ENCODE data around the gene CC2D1A.

The CC2D1A gene

DNA sequence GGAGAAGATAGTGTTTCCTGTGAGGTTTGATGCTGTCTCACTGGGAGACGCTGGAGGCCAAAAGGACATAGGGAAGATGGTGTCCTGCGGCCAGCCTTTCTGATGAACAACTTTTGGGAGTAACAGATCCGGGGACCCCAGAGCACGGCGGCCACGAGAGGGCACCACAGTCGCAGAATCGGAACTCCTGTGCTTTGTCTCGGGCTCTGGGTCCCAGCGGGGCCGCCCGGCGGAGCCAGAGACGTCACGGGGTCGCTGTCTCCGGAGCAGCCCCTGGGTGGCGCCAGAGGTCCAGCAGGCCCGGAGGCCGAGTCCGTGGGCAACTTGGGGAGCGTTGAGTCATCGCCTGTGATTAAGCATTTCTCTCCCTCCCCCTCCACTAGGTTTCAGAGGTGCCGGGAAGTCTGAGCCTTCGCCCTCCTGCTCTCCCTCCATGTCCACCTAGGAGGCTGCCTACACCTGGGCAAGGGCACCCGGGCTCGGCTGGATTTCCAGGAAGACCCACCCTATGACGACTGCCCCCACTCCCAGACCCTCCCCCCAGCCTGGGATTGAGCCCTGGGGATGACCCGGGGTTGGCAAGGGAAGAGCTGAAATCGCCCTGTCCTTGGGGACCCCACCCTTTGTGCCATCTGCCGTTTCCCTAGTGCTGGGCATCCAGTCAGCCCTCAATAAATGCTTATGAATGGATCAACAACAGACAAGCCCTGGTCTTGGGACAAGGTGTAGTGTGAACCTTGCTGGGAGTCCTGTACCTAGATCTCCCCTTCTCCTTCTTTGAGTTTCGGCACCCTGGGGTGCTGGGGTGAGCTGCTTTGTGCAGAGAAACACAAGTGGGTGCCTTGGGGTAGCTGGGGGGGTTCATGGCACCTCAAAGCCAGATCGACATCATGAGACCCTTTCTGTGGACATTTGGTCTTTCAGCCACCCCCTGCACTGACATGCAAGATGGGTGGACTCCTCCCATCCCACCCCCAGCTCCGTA lies 25.6 kb upstream of the CC2D1A start:
- peak; percentile 76 for DNase-seq

DNA sequence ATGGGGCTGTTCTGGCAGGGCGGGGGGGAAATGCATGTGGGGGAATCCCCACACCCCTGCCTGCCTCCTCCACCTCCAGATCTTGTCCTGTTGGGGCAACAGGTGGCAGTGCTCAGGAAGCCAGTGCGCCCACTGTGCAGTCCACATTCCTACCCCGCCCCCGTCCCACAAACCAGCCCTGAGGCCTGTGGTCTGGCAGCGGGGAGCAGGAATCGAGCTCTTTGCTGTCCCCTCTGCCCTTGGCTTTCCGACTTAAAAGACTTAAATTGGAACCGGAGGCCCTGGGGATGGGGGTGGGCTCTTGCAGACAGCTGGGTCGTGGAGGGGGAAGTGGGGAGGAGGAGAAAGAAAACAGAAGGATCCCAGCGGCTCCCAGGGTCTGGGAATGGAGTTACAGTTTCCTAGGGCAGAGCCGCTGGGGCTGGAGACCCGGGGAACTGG lies 24.7 kb upstream of the CC2D1A start:
- DNase-seq: no peak

DNA sequence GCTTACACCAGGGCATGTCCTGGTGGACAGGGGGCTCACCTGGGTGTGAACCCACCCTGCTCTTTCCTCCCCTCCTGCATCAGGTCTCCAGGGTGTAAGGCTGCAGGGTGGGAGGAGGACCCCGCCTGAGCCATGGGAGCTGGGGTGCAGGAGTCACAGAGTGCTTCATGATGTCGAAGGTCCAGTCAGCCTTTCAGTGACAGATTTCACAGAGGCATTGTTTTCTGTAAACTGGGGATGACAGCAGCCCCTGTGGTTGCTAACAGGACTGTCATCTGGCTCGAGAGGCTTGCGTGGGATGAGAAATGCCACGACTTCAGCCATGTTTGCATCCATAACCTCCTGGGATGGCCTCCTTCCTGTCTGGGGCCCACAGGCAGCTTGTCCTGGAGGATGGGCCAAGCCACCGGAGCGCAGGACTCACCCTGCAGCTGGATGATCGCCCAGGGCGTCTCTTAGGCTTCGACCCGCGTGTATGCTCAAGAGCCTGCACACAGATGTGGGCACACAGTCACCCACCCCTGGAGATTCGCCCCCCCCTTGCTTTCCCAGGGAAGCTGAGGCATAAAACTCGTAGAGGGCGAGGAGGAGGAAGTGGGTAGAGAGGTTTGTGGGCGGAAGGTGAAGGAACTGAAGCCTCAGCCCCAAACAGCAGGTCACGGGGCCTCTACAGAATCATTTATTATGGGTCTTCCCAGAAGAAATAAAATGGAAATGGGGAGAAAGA lies 24.1 kb upstream of the CC2D1A start:
- DNase-seq: no peak

DNA sequence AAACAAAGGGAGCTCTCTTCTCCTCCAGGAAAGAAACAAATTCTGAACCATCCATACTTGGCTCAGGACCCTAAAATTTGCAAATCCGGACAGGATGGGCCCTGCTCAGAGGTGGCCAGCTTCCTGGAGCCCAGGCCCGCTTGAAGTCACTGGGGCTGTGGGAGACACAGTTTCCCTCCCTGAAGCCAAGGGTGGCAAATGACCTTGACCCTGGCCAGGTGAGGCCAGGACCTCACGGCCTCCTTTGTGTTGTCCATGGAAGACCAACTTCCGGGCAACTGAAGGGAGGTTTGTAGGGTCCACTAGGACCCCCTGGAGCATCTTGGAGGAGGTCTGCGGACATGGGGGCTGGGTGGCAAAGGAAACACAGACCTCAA lies 23.6 kb upstream of the CC2D1A start:
- no peak for DNase-seq

DNA sequence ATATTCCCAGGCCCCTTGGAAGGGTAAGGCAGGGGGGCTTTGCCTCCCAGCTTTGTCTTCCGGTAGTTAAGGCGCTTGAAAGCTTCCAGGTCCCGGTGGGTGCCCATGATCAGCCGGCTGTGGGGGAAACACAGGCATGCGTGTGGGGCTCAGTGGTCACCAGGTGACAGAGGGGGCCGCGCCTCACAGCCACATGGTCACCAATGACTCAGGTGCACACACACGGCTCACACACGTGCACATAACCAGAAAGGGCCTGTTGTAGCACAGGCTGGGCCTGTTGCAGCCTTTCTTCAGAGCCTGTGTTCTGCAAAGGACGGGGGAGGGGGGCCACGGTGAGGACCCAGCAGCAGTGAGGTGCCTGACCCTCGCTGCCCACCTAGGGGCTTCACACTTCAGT lies 23.2 kb upstream of the CC2D1A start:
- DNase-seq: no peak

DNA sequence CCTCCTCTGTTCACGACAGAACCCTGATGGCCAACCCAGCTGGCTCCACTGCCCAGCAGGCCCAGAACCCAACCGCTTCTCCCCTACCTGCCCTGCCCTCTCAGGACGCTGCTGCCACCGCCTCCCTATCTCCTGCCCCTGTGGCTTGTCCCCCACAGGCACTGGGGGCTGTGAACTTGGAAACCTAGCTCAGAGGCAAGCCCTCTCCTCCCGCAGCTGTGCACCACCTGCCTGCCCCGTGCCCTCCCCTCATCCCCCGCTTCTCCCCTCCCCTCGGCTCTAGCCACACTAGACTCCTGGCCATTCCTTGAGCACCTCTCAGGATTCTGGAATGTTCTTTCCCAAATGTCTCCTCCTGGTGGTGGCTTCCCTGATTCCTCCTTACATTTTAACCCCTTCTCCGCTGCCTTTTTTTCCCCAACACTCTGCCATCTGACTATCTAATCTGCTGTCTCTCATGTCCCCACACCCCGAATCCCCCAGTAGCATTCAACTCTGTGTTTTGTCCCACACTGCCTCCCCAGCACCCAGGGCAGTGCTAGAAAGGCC lies 22.4 kb upstream of the CC2D1A start:
- no peak for DNase-seq

DNA sequence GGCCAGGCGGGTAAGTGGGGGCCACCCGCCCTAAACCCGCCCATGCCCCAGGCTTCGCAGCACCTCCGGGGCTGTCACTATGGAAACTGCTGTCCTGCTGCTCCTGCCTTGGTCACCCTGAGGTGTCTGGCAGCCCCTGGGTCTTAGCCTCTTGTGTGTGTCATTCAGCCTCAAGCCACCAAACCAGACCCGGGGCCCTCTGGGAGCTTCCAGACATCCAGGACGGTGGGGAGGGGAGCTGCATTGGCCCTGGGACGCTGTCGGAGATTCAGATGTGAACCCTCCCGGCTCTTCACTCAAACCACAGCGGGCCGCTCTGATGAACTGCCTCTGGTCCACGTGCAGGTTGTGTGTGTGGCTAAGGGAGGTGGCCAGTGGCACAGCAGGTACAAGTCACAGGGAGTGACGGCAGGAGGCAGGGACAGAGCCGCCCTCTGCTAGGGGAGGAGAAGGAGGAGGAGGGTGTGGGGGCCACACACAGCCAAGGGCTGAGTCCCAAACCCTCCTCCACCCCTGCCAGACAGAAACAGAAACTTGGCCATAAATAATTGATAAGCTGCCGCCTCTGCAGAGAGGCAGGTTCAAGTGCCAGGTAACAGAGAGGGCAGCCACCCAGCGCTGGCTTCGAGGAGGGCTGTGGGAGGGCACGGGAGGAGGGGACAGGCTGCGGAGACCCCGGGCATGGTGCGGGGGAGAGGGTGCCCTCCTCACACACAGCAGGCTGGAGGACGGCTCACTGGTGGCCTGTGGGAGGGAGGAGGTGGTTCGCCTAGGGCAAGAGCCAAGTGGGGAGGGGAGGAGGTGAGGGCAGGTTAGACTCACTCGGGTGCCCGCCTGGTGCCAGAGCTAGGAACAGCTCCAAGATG lies 21.0 kb upstream of the CC2D1A start:
- DNase-seq: no peak

DNA sequence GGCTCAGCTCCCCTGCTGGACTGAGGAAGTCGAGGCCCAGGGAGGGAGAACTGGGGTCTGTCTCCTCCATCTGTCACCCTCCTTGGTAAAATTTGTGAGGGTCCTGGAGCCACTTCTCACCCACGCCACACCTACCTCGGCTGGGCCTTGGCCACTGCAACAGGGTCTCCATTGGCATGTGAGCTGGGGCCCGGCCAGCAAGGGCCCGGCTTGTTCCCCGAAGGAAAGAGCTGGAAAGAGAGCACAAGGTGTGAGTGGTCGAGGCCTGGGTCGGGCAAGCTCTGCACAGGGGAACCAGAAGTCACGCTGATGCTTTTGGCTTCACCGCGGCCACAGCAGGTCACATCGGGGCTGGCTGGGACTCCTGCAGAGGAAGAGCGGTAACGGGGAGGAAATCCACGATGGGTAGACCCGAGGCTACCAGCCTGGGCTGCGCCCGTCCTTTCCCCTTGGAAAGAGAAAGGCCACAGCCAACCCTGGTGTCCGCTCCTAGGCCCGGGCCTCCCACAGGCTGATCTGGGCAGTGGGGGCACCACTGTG lies 20.1 kb upstream of the CC2D1A start:
- no peak for DNase-seq

DNA sequence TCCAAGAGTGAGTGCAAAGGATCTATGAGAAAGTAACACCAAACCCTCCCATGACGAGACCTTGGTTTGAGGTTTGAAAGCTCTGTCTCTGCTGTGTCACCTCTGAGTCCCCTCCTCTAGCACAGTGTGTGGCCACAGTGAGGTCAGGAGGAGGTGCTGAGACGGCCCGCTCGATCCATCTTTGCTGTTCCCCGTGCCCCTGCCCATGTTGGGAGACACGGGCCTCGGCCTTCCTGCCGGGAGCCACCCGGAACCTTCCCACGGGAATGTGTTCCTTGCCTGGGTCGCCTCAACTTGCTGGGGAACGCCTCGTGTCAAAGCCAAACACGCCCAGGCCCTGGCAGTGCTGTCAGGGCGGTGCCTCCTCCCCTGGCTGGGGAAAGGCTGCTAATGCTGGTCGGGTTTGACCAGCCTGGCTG lies 19.0 kb upstream of the CC2D1A start:
- no peak for DNase-seq

DNA sequence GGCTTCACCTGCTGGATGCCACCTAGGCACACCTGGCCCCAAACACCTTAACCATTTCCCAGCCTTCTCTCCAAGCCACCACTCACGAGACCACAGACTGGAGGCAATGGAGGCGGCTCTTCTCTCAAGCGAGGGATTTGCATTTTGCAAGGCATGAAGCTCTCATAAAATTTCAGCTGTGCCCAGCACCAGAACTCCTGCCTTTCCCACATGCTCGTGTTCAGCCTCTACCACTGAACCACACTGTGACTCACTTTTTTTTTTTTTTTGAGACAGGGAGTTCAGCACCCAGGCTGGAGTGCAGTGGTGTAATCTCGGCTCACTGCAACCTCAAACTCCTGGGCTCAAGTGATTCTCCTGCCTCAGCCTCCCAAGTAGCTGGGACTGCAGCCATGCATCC lies 18.5 kb upstream of the CC2D1A start:
- DNase-seq: no peak

DNA sequence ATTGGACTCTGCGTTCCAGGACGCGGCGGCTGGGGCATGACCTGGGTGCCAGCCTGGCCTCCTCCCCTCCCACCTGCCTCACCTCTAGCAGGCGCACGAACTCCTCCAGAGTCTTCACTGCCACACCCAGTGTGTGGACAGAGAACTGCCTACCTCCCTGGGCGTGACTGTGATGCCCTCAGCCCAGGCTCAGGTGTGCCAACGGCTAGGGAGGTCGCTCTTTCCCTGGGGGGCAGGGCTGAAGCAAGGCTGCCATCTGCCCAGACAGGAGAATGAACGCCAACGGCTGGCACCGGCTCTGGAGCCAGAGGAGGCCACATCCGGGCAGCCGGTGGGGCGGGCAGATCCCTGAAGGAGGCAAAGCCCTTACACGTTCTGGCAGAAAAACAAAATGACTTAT lies 17.7 kb upstream of the CC2D1A start:
- no peak for DNase-seq

DNA sequence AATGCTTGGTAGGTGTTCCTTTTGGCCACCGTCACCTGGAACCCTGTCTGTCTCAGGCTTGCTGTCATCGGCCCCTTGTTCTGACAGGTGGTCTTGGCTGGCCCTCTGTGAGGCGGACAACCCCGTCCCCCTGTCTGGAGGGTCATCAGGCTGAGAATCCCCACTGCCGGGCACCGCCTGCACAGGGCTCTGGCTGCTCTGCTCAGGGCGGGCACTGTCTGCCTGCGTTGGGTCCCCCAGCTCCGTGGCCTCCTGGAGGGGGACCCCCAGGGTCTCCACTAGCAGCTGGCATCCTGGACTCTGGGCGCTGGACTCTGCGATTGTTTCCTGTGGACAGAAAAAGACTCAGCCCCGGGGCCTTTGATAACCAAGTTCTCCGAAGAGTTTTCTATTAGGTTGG lies 15.9 kb upstream of the CC2D1A start:
- DNase-seq: no peak

DNA sequence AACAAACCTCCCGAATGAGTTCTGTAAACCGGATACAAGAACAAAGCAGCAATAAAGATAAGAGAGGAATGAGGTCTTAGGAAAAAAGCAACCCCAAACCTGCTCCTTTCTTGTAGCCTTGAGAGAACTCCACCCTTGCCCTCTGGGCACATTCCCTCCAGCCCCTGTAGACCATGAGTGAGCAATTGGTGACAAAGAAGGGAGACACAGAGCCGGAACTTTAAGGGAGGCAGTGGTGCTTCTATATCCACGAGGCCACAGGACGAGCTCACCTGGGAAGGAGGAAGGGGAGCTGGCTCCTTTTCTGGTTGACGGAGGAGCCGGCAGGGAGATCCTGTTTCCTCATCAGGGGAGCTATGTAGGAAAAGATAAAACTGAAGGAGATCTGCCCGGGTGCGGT lies 13.1 kb upstream of the CC2D1A start:
- DNase-seq: no peak

DNA sequence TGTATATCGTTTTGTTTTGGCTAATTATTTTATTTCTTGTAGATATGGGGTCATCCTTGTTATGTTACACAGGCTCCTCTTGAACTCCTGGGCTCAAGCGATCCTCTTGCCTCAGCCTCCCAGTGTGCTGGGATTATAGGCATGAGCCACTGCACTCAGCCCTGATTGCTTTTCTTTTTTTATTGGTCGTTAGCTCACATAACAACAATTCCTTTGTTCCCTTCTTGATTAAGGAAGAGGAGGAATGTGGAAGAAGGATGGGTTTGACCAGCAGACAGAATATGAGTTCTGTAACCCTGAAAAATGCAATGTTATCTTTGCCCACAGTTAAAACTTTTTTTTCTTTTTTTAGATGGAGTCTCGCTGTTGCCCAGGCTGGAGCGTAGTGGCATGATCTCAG lies 11.4 kb upstream of the CC2D1A start:
- no peak for DNase-seq

DNA sequence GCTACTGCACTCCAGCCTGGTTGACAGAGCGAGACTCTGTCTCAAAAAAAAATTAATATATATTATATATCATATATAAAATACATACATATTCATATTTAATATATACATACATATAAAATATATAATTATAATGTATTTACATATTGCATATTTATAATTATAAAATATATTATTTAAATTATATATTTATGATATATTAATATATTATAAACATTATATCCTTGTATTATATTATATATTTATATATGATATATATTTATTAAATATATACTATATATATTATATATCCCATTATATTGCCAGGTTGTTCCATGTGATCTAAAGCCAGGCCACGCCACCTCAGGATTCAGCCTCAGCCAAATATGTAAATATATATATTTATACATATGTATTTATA lies 9.8 kb upstream of the CC2D1A start:
- DNase-seq: no peak

DNA sequence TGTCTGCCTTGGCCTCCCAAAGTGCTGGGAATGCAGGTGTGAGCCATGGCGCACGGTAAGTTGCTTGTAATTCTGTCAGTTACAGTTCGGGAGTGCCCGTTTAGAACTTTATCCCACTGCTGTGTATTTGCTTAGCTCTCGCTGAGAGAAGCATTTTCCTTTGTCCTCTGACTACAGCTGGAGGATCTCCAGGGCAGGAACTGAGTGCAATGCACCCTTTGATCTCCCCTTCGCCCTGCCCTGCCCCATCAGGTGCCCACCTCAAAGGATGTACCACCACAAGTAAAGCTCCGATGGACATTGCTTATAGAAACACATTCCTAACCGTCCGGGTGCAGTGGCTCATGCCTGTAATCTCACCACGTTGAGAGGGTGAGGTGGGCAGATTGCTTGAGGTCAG lies 6.6 kb upstream of the CC2D1A start:
- DNase-seq: no peak

DNA sequence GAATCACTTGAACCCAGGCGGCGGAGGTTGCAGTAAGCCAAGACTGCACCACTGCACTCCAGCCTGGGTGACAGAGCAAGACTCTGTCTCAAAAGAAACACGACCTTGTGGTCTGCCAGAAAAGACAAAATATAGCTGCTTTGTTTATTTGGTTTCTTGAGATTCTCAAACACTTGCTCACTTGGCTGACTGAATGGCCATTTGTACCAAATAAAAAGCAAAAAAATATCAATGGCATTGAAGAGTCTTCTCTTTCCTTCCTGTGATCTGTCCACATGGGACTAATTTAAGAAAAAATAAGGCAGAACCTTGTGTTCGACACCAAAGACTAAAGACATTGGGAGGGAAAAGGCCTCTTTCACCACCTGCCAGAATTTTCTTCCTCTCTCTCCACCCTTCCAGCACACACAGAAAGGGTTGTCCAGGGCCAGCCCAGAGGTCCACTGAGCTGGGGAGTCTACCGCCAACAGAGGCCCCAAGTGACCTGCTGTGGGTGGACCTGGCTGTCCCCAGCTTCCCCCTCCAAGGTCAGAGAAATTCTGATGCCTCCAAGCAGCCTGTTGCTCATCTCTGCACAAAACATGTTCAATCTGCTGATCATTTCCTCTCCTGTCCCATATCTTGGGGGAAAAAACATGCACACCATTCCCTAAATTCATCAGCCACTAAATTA lies 6.0 kb upstream of the CC2D1A start:
- DNase-seq: no peak

DNA sequence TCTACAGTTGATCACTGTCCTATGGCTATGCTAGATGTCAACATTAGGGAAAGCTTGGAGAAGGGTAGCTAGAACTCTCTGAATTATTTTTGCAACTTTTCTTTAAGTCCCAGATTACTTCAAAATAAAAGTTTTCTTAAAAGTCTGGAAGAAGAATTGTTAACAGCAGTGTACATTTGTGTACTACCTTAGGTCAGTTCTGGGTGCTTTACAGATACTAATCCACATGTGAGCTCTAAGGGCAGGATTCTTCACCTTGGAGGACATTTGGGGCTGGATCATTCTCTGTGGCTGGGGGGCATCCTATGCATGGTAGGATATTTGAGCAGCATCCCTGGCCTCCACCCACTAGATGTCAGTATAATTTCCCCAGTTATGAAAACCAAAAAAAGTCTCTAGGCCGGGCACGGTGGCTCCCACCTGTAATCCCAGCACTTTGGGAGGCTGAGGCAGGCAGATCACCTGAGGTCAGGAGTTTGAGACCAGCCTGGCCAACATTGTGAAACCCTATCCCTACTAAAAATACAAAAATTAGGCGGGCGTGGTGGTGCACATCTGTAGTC lies 2.9 kb upstream of the CC2D1A start:
- no peak for DNase-seq

DNA sequence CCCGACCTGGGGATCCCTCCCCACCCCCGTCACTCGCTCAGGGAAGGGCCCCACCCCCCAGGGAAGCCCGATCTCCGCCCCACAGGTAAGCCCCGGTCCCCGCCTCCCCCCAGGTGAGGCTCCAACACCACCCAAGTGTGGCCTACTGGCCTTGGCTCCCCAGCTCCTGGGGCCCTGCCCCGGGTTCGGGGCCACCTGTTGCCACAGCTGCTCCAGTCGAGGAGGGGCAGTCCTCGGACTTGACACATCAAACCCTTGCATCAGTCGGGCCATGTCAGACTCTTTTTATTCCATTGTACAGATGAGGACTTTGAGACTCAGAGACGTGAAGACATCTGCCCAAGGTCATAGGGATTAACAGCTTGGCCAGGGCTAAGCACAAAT lies 512 bp downstream of the CC2D1A start:
- DNase-seq: no peak

DNA sequence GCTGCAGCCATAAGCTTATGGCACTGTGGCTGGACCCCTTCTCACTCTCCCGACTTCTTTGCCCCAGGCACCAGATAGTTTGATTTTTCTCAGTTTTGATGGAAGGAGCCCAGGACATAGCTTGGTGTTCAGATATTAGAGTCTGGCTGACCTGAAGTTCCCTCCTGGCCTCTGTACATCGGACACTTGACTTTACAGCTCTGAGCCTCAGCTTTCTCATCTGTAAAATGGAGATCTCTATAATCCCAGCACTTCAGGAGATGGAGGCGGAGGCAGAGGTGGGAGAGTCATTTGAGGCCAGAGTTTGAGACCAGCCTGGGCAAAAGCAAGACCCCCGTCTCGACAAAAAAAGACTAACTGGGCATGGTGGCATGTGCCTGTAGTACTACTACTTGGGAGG lies 909 bp downstream of the CC2D1A start:
- no peak for DNase-seq

DNA sequence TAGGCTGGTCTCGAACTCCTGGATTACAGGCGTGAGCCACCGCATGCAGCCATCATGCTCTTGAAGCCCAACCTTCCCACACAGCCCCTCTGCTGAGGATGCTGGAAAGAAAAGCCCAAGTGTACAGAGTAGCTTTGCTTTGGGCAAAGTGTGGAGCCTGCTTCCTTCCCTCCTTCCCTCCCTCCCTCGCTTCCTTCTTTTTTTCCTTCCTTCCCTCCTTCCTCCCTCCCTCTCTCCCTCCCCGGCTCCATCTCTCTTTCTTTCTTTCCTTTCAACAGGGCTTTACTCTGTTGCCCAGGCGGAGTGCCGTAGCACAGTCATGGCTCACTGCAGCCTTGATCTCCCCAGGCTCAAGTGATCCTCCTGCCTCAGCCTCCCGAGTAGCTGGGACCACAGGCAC lies 2.7 kb downstream of the CC2D1A start:
- no peak for DNase-seq

DNA sequence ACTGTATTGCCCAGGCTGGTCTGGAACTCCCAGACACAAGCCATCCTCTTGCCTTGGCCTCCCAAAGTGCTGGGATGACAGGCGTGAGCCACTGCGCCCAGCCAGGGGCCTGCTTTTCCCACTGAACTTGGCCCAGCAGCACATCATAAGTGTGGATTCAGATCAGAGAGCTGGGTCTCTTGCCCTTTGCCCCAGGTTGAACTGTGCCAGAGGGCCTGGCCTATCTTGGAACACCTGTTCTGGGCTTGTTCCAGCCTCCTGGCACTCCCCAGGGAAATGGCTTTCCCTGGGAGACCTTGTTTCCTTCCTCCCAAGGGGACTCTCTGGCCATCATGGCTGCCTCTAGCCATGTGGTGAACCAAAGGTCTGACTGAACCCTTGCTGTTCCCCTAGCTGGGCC lies 3.4 kb downstream of the CC2D1A start:
- no peak for DNase-seq

Measured in NCI-H2029 treated with DMSO at 0.1 percent for 48 hours (cell line).